Measurements from ENCODE around the gene ZNF860.
A peak's percentile ranks its signal among the peaks of the same experiment; 100 is the strongest.

Gene ZNF860

GRCh38 chr3:31981206-31982181, at the start of gene ZNF860, which contains the start of gene OSBPL10:
Gene ZNF860, plus strand, starts transcription at chr3:31981750. Its CDS starts 7,330 bp downstream, at chr3:31989080.
Gene OSBPL10, minus strand, starts transcription at chr3:31981262. Its CDS starts 83 bp downstream, at chr3:31981179.
- H3K4me3 ChIP-seq (ENCODE audit: low read depth, low read length) = peak within 1 kb of the TSS; percentile 89
- peaks cover 19% of the 10 kb centered on the region for H3K4me1 ChIP-seq (ENCODE audit: control insufficient read depth, insufficient read depth, low read length, unreplicated experiment)
- no peak within 1 kb of the TSS for H3K27ac ChIP-seq (ENCODE audit: low read depth, low read length)
- H3K79me2 ChIP-seq (ENCODE audit: control insufficient read depth, insufficient read depth, low read length, unreplicated experiment) = peaks cover 13% of the 10 kb centered on the region
- no peaks in the 10 kb centered on the region for H3K27me3 ChIP-seq (ENCODE audit: insufficient read depth, low read length)
- H3K36me3 ChIP-seq (ENCODE audit: insufficient read depth, low read length) = no peaks in the 10 kb centered on the region
- peak within 1 kb of the TSS; percentile 55 for H2AFZ ChIP-seq (ENCODE audit: low read length, unreplicated experiment)

- Histone ChIP-seq H3K27ac (ENCODE audit: low read depth, low read length) (no peak overlapping the region), H2AFZ (ENCODE audit: low read length, unreplicated experiment) (no peak overlapping the region), H3K27me3 (ENCODE audit: insufficient read depth, low read length) (no peaks in the 10 kb centered on the region), H3K4me1 (ENCODE audit: control insufficient read depth, insufficient read depth, low read length, unreplicated experiment) (peaks cover 15% of the 10 kb centered on the region), H3K36me3 (ENCODE audit: insufficient read depth, low read length) (no peaks in the 10 kb centered on the region), H3K4me3 (ENCODE audit: low read depth, low read length) (no peak overlapping the region), H3K79me2 (ENCODE audit: control insufficient read depth, insufficient read depth, low read length, unreplicated experiment) (no peaks in the 10 kb centered on the region)
These were observed 48.6 kb upstream of the ZNF860 start for GRCh38 chr3:31932990-31933389.

GRCh38 chr3:31934018-31934417, 47.5 kb upstream of the ZNF860 start:
- Histone ChIP-seq H3K36me3 (ENCODE audit: insufficient read depth, low read length) (no peaks in the 10 kb centered on the region), H3K27ac (ENCODE audit: low read depth, low read length) (no peak overlapping the region), H3K4me3 (ENCODE audit: low read depth, low read length) (no peak overlapping the region), H3K27me3 (ENCODE audit: insufficient read depth, low read length) (no peaks in the 10 kb centered on the region), H3K79me2 (ENCODE audit: control insufficient read depth, insufficient read depth, low read length, unreplicated experiment) (no peaks in the 10 kb centered on the region), H3K4me1 (ENCODE audit: control insufficient read depth, insufficient read depth, low read length, unreplicated experiment) (peaks cover 15% of the 10 kb centered on the region), H2AFZ (ENCODE audit: low read length, unreplicated experiment) (no peak overlapping the region)

GRCh38 chr3:31934866-31935265, 46.7 kb upstream of the ZNF860 start:
- no peak overlapping the region for H3K4me3 ChIP-seq (ENCODE audit: low read depth, low read length)
- H3K27me3 ChIP-seq (ENCODE audit: insufficient read depth, low read length) = no peaks in the 10 kb centered on the region
- H3K36me3 ChIP-seq (ENCODE audit: insufficient read depth, low read length) = no peaks in the 10 kb centered on the region
- H3K79me2 ChIP-seq (ENCODE audit: control insufficient read depth, insufficient read depth, low read length, unreplicated experiment) = no peaks in the 10 kb centered on the region
- H2AFZ ChIP-seq (ENCODE audit: low read length, unreplicated experiment) = no peak overlapping the region
- peaks cover 15% of the 10 kb centered on the region for H3K4me1 ChIP-seq (ENCODE audit: control insufficient read depth, insufficient read depth, low read length, unreplicated experiment)
- H3K27ac ChIP-seq (ENCODE audit: low read depth, low read length) = no peak overlapping the region

GRCh38 chr3:31936420-31937060, 45.0 kb upstream of the ZNF860 start:
- Histone ChIP-seq H3K4me3 (ENCODE audit: low read depth, low read length) (no peak overlapping the region), H3K27me3 (ENCODE audit: insufficient read depth, low read length) (no peaks in the 10 kb centered on the region), H2AFZ (ENCODE audit: low read length, unreplicated experiment) (no peak overlapping the region), H3K36me3 (ENCODE audit: insufficient read depth, low read length) (no peaks in the 10 kb centered on the region), H3K4me1 (ENCODE audit: control insufficient read depth, insufficient read depth, low read length, unreplicated experiment) (peaks cover 15% of the 10 kb centered on the region), H3K79me2 (ENCODE audit: control insufficient read depth, insufficient read depth, low read length, unreplicated experiment) (no peaks in the 10 kb centered on the region), H3K27ac (ENCODE audit: low read depth, low read length) (no peak overlapping the region)

GRCh38 chr3:31937225-31937624, 44.3 kb upstream of the ZNF860 start:
- Histone ChIP-seq H3K36me3 (ENCODE audit: insufficient read depth, low read length) (no peaks in the 10 kb centered on the region), H3K27me3 (ENCODE audit: insufficient read depth, low read length) (no peaks in the 10 kb centered on the region), H3K4me3 (ENCODE audit: low read depth, low read length) (no peak overlapping the region), H2AFZ (ENCODE audit: low read length, unreplicated experiment) (no peak overlapping the region), H3K4me1 (ENCODE audit: control insufficient read depth, insufficient read depth, low read length, unreplicated experiment) (peaks cover 15% of the 10 kb centered on the region), H3K27ac (ENCODE audit: low read depth, low read length) (no peak overlapping the region), H3K79me2 (ENCODE audit: control insufficient read depth, insufficient read depth, low read length, unreplicated experiment) (no peaks in the 10 kb centered on the region)

GRCh38 chr3:31942446-31942845, 39.1 kb upstream of the ZNF860 start:
- Histone ChIP-seq H3K27ac (ENCODE audit: low read depth, low read length) (no peak overlapping the region), H3K4me3 (ENCODE audit: low read depth, low read length) (no peak overlapping the region), H2AFZ (ENCODE audit: low read length, unreplicated experiment) (no peak overlapping the region), H3K4me1 (ENCODE audit: control insufficient read depth, insufficient read depth, low read length, unreplicated experiment) (peaks cover 19% of the 10 kb centered on the region), H3K79me2 (ENCODE audit: control insufficient read depth, insufficient read depth, low read length, unreplicated experiment) (peaks cover 5% of the 10 kb centered on the region), H3K36me3 (ENCODE audit: insufficient read depth, low read length) (no peaks in the 10 kb centered on the region), H3K27me3 (ENCODE audit: insufficient read depth, low read length) (no peaks in the 10 kb centered on the region)

GRCh38 chr3:31943041-31943440, 38.5 kb upstream of the ZNF860 start:
- Histone ChIP-seq H3K79me2 (ENCODE audit: control insufficient read depth, insufficient read depth, low read length, unreplicated experiment) (peaks cover 5% of the 10 kb centered on the region), H3K27ac (ENCODE audit: low read depth, low read length) (no peak overlapping the region), H3K36me3 (ENCODE audit: insufficient read depth, low read length) (no peaks in the 10 kb centered on the region), H3K4me3 (ENCODE audit: low read depth, low read length) (no peak overlapping the region), H3K4me1 (ENCODE audit: control insufficient read depth, insufficient read depth, low read length, unreplicated experiment) (peaks cover 19% of the 10 kb centered on the region), H3K27me3 (ENCODE audit: insufficient read depth, low read length) (no peaks in the 10 kb centered on the region), H2AFZ (ENCODE audit: low read length, unreplicated experiment) (no peak overlapping the region)

GRCh38 chr3:31945738-31946052, 35.9 kb upstream of the ZNF860 start:
- Histone ChIP-seq H3K4me3 (ENCODE audit: low read depth, low read length) (no peak overlapping the region), H3K27me3 (ENCODE audit: insufficient read depth, low read length) (no peaks in the 10 kb centered on the region), H3K4me1 (ENCODE audit: control insufficient read depth, insufficient read depth, low read length, unreplicated experiment) (peaks cover 19% of the 10 kb centered on the region), H3K79me2 (ENCODE audit: control insufficient read depth, insufficient read depth, low read length, unreplicated experiment) (peaks cover 5% of the 10 kb centered on the region), H3K36me3 (ENCODE audit: insufficient read depth, low read length) (no peaks in the 10 kb centered on the region), H3K27ac (ENCODE audit: low read depth, low read length) (no peak overlapping the region), H2AFZ (ENCODE audit: low read length, unreplicated experiment) (no peak overlapping the region)

- no peak overlapping the region for H3K4me3 ChIP-seq (ENCODE audit: low read depth, low read length)
- H3K27ac ChIP-seq (ENCODE audit: low read depth, low read length) = no peak overlapping the region
- H3K79me2 ChIP-seq (ENCODE audit: control insufficient read depth, insufficient read depth, low read length, unreplicated experiment) = peaks cover 5% of the 10 kb centered on the region
- H3K27me3 ChIP-seq (ENCODE audit: insufficient read depth, low read length) = no peaks in the 10 kb centered on the region
- H2AFZ ChIP-seq (ENCODE audit: low read length, unreplicated experiment) = no peak overlapping the region
- H3K4me1 ChIP-seq (ENCODE audit: control insufficient read depth, insufficient read depth, low read length, unreplicated experiment) = peaks cover 19% of the 10 kb centered on the region
- H3K36me3 ChIP-seq (ENCODE audit: insufficient read depth, low read length) = no peaks in the 10 kb centered on the region
These were observed 35.0 kb upstream of the ZNF860 start for GRCh38 chr3:31946484-31947081.

Measured in ACC112 (cell line).